ENCODE results near the gene CACNA2D3.

Gene CACNA2D3

DNA sequence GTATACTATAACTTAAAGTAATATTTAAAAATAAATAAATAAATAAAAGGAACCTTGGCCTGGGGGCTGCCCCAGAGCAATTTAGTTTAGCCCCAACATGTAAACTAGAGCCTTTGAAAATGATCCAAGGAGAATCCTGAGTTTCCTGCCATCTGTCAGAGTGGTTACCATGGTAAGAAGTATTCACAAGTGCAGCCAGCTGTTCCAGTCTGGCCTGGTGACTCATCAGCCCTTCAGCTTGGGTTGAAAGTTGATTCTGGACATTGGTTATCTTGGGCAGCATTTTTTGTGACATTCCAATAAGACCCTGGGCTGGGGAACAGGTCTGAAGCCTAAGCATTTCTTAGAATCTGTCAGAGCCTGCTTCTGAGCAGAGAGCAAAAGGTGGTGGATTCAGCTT is 878.2 kb downstream of the CACNA2D3 start:
- DNase-seq (ENCODE audit: low read depth), result no peak
- no peak overlapping the region for H3K4me3 ChIP-seq (ENCODE audit: low read depth, low read length)
- TF ChIP-seq, protein P1, sequence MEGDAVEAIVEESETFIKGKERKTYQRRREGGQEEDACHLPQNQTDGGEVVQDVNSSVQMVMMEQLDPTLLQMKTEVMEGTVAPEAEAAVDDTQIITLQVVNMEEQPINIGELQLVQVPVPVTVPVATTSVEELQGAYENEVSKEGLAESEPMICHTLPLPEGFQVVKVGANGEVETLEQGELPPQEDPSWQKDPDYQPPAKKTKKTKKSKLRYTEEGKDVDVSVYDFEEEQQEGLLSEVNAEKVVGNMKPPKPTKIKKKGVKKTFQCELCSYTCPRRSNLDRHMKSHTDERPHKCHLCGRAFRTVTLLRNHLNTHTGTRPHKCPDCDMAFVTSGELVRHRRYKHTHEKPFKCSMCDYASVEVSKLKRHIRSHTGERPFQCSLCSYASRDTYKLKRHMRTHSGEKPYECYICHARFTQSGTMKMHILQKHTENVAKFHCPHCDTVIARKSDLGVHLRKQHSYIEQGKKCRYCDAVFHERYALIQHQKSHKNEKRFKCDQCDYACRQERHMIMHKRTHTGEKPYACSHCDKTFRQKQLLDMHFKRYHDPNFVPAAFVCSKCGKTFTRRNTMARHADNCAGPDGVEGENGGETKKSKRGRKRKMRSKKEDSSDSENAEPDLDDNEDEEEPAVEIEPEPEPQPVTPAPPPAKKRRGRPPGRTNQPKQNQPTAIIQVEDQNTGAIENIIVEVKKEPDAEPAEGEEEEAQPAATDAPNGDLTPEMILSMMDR (IDR thresholded peaks at IDR 0.05; ENCODE audit: insufficient read depth, low read depth, low read length, missing control alignments), result no peak

- TF ChIP-seq, protein P1 (IDR thresholded peaks at IDR 0.05; ENCODE audit: insufficient read depth, low read depth, low read length, missing control alignments), result no peak
- H3K4me3 ChIP-seq (ENCODE audit: low read depth, low read length), result no peak overlapping the region
- DNase-seq (ENCODE audit: low read depth), result no peak
Observed at GRCh38 chr3:55000953-55001352, 878.6 kb downstream of the CACNA2D3 start.

DNA sequence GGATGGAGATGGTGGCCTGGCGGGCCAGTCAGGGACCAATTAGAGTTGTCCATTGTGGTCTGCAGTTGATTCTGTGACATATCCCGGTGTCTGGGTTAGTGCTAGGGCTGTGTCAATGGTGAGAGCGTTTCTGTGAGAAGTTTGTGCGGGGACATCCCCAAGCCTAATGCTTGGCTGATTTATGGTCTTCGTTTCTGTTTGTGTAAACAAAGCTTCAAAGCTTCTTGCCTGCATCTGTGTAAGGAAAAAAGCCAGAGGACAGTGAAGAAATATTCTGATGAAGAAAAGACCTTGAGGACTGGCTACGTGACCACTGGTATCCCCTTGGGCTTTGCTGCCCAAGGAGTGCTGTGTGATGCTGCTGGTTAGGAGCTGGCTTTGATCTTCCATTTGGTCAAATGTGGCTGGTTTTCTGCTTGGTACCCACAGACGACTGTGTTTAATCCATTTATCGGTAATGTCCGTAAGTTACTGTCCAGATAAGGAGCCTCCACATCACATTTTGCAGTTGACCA is 880.1 kb downstream of the CACNA2D3 start:
- TF ChIP-seq, protein P1 (IDR thresholded peaks at IDR 0.05; ENCODE audit: insufficient read depth, low read depth, low read length, missing control alignments), result no peak
- no peak overlapping the region for H3K4me3 ChIP-seq (ENCODE audit: low read depth, low read length)
- DNase-seq (ENCODE audit: low read depth), result no peak

DNA sequence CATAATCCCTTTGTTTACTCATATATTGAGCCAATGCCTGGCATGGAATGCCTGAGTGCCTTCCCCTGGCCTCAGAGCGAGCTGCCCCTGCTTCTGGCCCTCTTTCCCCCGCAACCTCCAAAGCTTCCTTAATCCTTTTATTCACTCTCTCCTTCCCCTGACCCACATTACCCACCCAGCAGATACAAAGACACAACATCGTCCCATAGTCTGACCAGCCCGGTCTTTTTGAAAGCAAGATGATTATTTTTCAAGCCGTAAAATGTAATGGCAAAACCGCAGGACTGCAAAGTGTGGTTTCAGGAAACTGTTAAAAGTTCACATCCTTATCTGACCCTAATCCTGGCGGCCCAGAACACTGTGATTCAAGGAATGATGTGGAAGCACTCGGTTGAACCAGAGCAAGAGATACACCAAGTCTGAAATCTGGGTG is 883.9 kb downstream of the CACNA2D3 start:
- no peak for DNase-seq (ENCODE audit: low read depth)
- no peak overlapping the region for H3K4me3 ChIP-seq (ENCODE audit: low read depth, low read length)
- TF ChIP-seq, protein P1 (IDR thresholded peaks at IDR 0.05; ENCODE audit: insufficient read depth, low read depth, low read length, missing control alignments), result no peak

- TF ChIP-seq, protein P1 (IDR thresholded peaks at IDR 0.05; ENCODE audit: insufficient read depth, low read depth, low read length, missing control alignments), result no peak
- no peak for DNase-seq (ENCODE audit: low read depth)
- no peak overlapping the region for H3K4me3 ChIP-seq (ENCODE audit: low read depth, low read length)
Observed at GRCh38 chr3:55007971-55008370, 885.6 kb downstream of the CACNA2D3 start.

DNA sequence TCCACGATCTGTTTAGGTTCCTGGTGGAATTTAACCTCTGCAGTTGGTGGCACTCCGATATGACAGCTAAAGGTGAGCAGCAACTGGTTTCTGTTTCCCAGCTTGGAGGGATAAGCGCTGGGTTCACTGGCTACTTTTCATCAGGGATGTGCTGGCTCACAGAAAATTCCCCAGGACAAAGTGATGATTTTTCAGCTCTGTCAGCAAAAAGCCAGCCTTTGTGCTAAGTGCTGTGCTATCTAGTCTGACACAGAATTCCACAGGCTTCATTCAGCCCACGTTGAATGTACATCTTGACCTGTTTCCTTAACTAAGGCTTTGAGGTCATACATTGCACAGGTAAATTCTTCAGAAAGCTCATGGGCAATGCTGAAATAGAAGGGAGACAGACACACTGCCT is 887.0 kb downstream of the CACNA2D3 start:
- no peak for DNase-seq (ENCODE audit: low read depth)

GRCh38 chr3:55012091-55012490 is 889.7 kb downstream of the CACNA2D3 start:
- TF ChIP-seq, protein P1 (IDR thresholded peaks at IDR 0.05; ENCODE audit: insufficient read depth, low read depth, low read length, missing control alignments), result no peak
- no peak overlapping the region for H3K4me3 ChIP-seq (ENCODE audit: low read depth, low read length)
- no peak for DNase-seq (ENCODE audit: low read depth)

More for the DNA sequence above, 887.0 kb downstream of the CACNA2D3 start:
- H3K4me3 ChIP-seq (ENCODE audit: low read depth, low read length), result no peak overlapping the region
- TF ChIP-seq, protein P1 (IDR thresholded peaks at IDR 0.05; ENCODE audit: insufficient read depth, low read depth, low read length, missing control alignments), result no peak
